Measurements from ENCODE around the gene LAMC3.
A peak's percentile ranks its signal among the peaks of the same experiment; 100 is the strongest.
"Not testable (repeated sequence)": the region's sequence is repeated elsewhere in the genome, so short reads cannot be mapped to it uniquely, and the experiment has no call there.

Gene LAMC3

GRCh38 chr9:131098391-131099101 lies 89.6 kb downstream of the LAMC3 start:
- no peak for TF ChIP-seq CTCF (IDR thresholded peaks at IDR 0.05; ENCODE audit: low read depth, low read length)
- no peak overlapping the region for H3K4me3 ChIP-seq (replicated peaks in 1 of 2; ENCODE audit: low read depth in 2 of 2, low read length in 2 of 2)
- no peak for DNase-seq (ENCODE audit: low read depth in 2 of 2)

- DNase-seq (ENCODE audit: low read depth in 2 of 2) = no peak
- no peak overlapping the region for H3K4me3 ChIP-seq (replicated peaks in 1 of 2; ENCODE audit: low read depth in 2 of 2, low read length in 2 of 2)
- no peak for TF ChIP-seq CTCF (IDR thresholded peaks at IDR 0.05; ENCODE audit: low read depth, low read length)
Measured at GRCh38 chr9:131099102-131099606, 90.2 kb downstream of the LAMC3 start.

- DNase-seq (ENCODE audit: low read depth in 2 of 2) = not testable (repeated sequence)
Measured at GRCh38 chr9:131099845-131100244, 90.9 kb downstream of the LAMC3 start.

GRCh38 chr9:131100445-131100844 lies 91.5 kb downstream of the LAMC3 start:
- peak in 1 of 2 donors; percentile 9 for DNase-seq (ENCODE audit: low read depth in 2 of 2)
- H3K4me3 ChIP-seq (replicated peaks in 1 of 2; ENCODE audit: low read depth in 2 of 2, low read length in 2 of 2) = no peak overlapping the region
- TF ChIP-seq CTCF (IDR thresholded peaks at IDR 0.05; ENCODE audit: low read depth, low read length) = no peak

More at GRCh38 chr9:131099845-131100244, 90.9 kb downstream of the LAMC3 start:
- not testable (repeated sequence) for H3K4me3 ChIP-seq (replicated peaks in 1 of 2; ENCODE audit: low read depth in 2 of 2, low read length in 2 of 2)

- no peak for TF ChIP-seq CTCF (IDR thresholded peaks at IDR 0.05; ENCODE audit: low read depth, low read length)
- no peak for DNase-seq (ENCODE audit: low read depth in 2 of 2)
Measured at GRCh38 chr9:131101207-131101964, 92.4 kb downstream of the LAMC3 start.

GRCh38 chr9:131103024-131103423 lies 94.0 kb downstream of the LAMC3 start:
- DNase-seq (ENCODE audit: low read depth in 2 of 2) = no peak
- no peak overlapping the region for H3K4me3 ChIP-seq (replicated peaks in 1 of 2; ENCODE audit: low read depth in 2 of 2, low read length in 2 of 2)
- TF ChIP-seq CTCF (IDR thresholded peaks at IDR 0.05; ENCODE audit: low read depth, low read length) = no peak

More at GRCh38 chr9:131101207-131101964, 92.4 kb downstream of the LAMC3 start:
- no peak overlapping the region for H3K4me3 ChIP-seq (replicated peaks in 1 of 2; ENCODE audit: low read depth in 2 of 2, low read length in 2 of 2)

GRCh38 chr9:131103535-131103934 lies 94.6 kb downstream of the LAMC3 start:
- no peak for DNase-seq (ENCODE audit: low read depth in 2 of 2)
- no peak overlapping the region for H3K4me3 ChIP-seq (replicated peaks in 1 of 2; ENCODE audit: low read depth in 2 of 2, low read length in 2 of 2)
- TF ChIP-seq CTCF (IDR thresholded peaks at IDR 0.05; ENCODE audit: low read depth, low read length) = no peak

Measured in cardiac fibroblast (primary cell).